CD14-positive monocyte (primary cell): ENCODE results near the gene MTCH1. TPM values are rescaled to one million over a fixed set of nuclear protein-coding genes. Genes with fewer than 3 reads are reported as not detected.

Source experiments
- DNase-seq, 3 donors: peaks; one replicate each; pipeline ENCODE4 v3.0.0-alpha.2; 2011 to 2022
- H2AFZ ChIP-seq: 2 replicates; pipeline ENCODE4 v1.6.0; 2012; ENCODE audit warnings: mild to moderate bottlenecking, low read depth, low read length, inconsistent platforms; ENCODE audit not compliant: insufficient read depth, poor library complexity, severe bottlenecking
- H3K27ac ChIP-seq, 2 donors: 1 replicate in 1 of 2; 2 replicates in 1 of 2; pipeline ENCODE4 v1.5.1; 2012 to 2013; ENCODE audit warnings: low read length in 2 of 2, control low read depth in 1 of 2, inconsistent platforms in 1 of 2, low read depth in 1 of 2, mild to moderate bottlenecking in 1 of 2
- H3K27me3 ChIP-seq, 2 donors: one replicate each; pipeline versions ENCODE4 v1.6.0 to v1.6.1; 2011 to 2013; ENCODE audit warnings: low read length in 2 of 2; ENCODE audit not compliant: control insufficient read depth in 2 of 2, insufficient read depth in 2 of 2
- H3K36me3 ChIP-seq, 2 donors: replicated peaks in 1 of 2; 1 replicate in 1 of 2; 2 replicates in 1 of 2; pipeline versions ENCODE4 v1.5.1 to v1.6.1; 2012 to 2013; ENCODE audit warnings: low read length in 2 of 2, control low read depth in 1 of 2, inconsistent platforms in 1 of 2, mild to moderate bottlenecking in 1 of 2; ENCODE audit not compliant: insufficient read depth in 2 of 2, control insufficient read depth in 1 of 2
- H3K4me1 ChIP-seq, 2 donors: 1 replicate in 1 of 2; 2 replicates in 1 of 2; pipeline versions ENCODE4 v1.5.1 to v1.6.1; 2012 to 2013; ENCODE audit warnings: low read length in 2 of 2, control low read depth in 1 of 2, inconsistent platforms in 1 of 2, mild to moderate bottlenecking in 1 of 2, moderate library complexity in 1 of 2; ENCODE audit not compliant: insufficient read depth in 2 of 2, control insufficient read depth in 1 of 2
- H3K4me2 ChIP-seq: replicated peaks from 2 replicates; pipeline ENCODE3; 2012; ENCODE audit warnings: low read length, moderate library complexity, mild to moderate bottlenecking; ENCODE audit not compliant: poor library complexity, severe bottlenecking; ENCODE audit errors: extremely low read depth
- H3K4me3 ChIP-seq, 3 experiments: fragments of 200-600 bp in 1 of 3; sonication (generic) in 1 of 3; replicated peaks in 1 of 3; 1 replicate in 2 of 3; 2 replicates in 1 of 3; pipeline ENCODE4 v1.5.1; 2011 to 2013; ENCODE audit warnings: low read length in 3 of 3, mild to moderate bottlenecking in 3 of 3, control low read depth in 2 of 3, low read depth in 2 of 3, inconsistent platforms in 1 of 3, moderate library complexity in 1 of 3
- H3K79me2 ChIP-seq: 2 replicates; pipeline ENCODE4 v1.6.0; 2012; ENCODE audit warnings: mild to moderate bottlenecking, control low read depth, inconsistent platforms, low read length, moderate library complexity; ENCODE audit not compliant: insufficient read depth
- H3K9ac ChIP-seq: 2 replicates; pipeline ENCODE4 v1.6.0; 2017; ENCODE audit warnings: low read length, mild to moderate bottlenecking; ENCODE audit not compliant: insufficient read depth, poor library complexity, severe bottlenecking
- H3K9me3 ChIP-seq, 2 donors: replicated peaks in 1 of 2; 1 replicate in 1 of 2; 2 replicates in 1 of 2; pipeline versions ENCODE4 v1.5.1 to v1.6.1; 2012 to 2013; ENCODE audit warnings: low read length in 2 of 2, control low read depth in 1 of 2; ENCODE audit not compliant: control insufficient read depth in 1 of 2, insufficient read depth in 1 of 2
- H4K20me1 ChIP-seq: 2 replicates; pipeline ENCODE4 v1.6.0; 2012; ENCODE audit warnings: mild to moderate bottlenecking, low read length, control low read depth, moderate library complexity; ENCODE audit not compliant: insufficient read depth
- H3K27ac Mint-ChIP-seq, 7 donors: one replicate each; pipeline ENCODE4 v1.8.0; 2020; ENCODE audit warnings: mild to moderate bottlenecking in 7 of 7, mixed read lengths in 7 of 7, moderate library complexity in 6 of 7, inconsistent platforms in 2 of 7
- H3K27me3 Mint-ChIP-seq, 3 donors: one replicate each; pipeline ENCODE4 v1.8.0; 2021 to 2022; ENCODE audit warnings: low read depth in 3 of 3, mild to moderate bottlenecking in 3 of 3, mixed read lengths in 3 of 3, moderate library complexity in 3 of 3, inconsistent platforms in 1 of 3
- H3K36me3 Mint-ChIP-seq, 2 donors: one replicate each; pipeline ENCODE4 v1.8.0; 2020; ENCODE audit warnings: mixed read lengths in 2 of 2, inconsistent platforms in 1 of 2, mild to moderate bottlenecking in 1 of 2
- H3K4me1 Mint-ChIP-seq: one replicate; pipeline ENCODE4 v1.8.0; 2020; ENCODE audit warnings: mild to moderate bottlenecking, mixed read lengths
- H3K4me3 Mint-ChIP-seq, 2 donors: one replicate each; pipeline ENCODE4 v1.8.0; 2020; ENCODE audit warnings: mild to moderate bottlenecking in 2 of 2, mixed read lengths in 2 of 2, moderate library complexity in 1 of 2
- H3K9me3 Mint-ChIP-seq, 7 donors: one replicate each; pipeline ENCODE4 v1.8.0; 2020 to 2022; ENCODE audit warnings: mixed read lengths in 7 of 7, mild to moderate bottlenecking in 6 of 7, moderate library complexity in 6 of 7, inconsistent platforms in 2 of 7
- CTCF ChIP-seq: fragments of 200-600 bp; IDR thresholded peaks from one replicate; pipeline ENCODE4 v1.8.0; 2022; ENCODE audit warnings: antibody characterized with exemption, mild to moderate bottlenecking
- WGBS: methylation state at CpG from one replicate; pipeline ENCODE4 v1.1.5; 2013; ENCODE audit warnings: missing lambda C conversion rate; ENCODE audit not compliant: insufficient coverage; 5-methylcytosine and 5-hydroxymethylcytosine counted together
- intact Hi-C, 2 donors: fragments of 100-400 bp; cut with micrococcal nuclease; formaldehyde crosslinking; loops; one replicate each; pipeline versions ENCODE4 v1.15.0 to v1.15.1; 2023
- polyA plus RNA-seq, 3 donors: library from polyadenylated mRNA; depleted of rRNA in 1 of 3; unstranded in 2 of 3; stranded (reverse) in 1 of 3; fragments of 300-500 nt in 2 of 3; fragments of >200 nt in 1 of 3; fragmentation: Illumina TruSeq in 2 of 3; gene quantifications; 1 replicate in 2 of 3; 2 replicates in 1 of 3; pipeline ENCODE4 v1.2.3, GENCODE V29; 2012 to 2021

The MTCH1 gene
- polyA plus RNA-seq, 3 donors: 111 to 118 (median 111) TPM

GRCh38 chr6:37032239-37032638, 46.2 kb upstream of the MTCH1 start:
- Histone ChIP-seq H3K79me2 (peaks cover 6% of the 10 kb centered on the region), H3K27ac (peak overlapping the region in 1 of 2 donors; percentile 16), H3K4me1 (peaks cover 11 to 25% of the 10 kb centered on the region in 2 donors), H3K27me3 (no peaks in the 10 kb centered on the region), H4K20me1 (peaks cover 47% of the 10 kb centered on the region), H3K9me3 (no peaks in the 10 kb centered on the region), H3K4me3 (no peak overlapping the region), H3K9ac (no peak overlapping the region), H2AFZ (no peak overlapping the region), H3K36me3 (peaks cover 66 to 80% of the 10 kb centered on the region in 2 donors), H3K4me2 (no peak overlapping the region)
- Mint-ChIP-seq H3K9me3 (peaks cover 0 to 6% (median 4%) of the 10 kb centered on the region in 7 donors), H3K27me3 (peaks cover 0 to 4% (median 1%) of the 10 kb centered on the region in 3 donors), H3K36me3 (peaks cover 65 to 89% of the 10 kb centered on the region in 2 donors), H3K4me1 (peaks cover 27% of the 10 kb centered on the region), H3K27ac (peak overlapping the region; percentile 38 to 91 (median 80)), H3K4me3 (no peak overlapping the region)
- intact Hi-C loops: no loop called here
- DNase-seq: no peak
- WGBS: 98% methylated on average over 6 of the region's 7 CpGs
- TF ChIP-seq CTCF: no peak

GRCh38 chr6:37030599-37030998, 44.6 kb upstream of the MTCH1 start:
- DNase-seq: no peak
- Histone ChIP-seq H2AFZ (no peak overlapping the region), H3K4me2 (no peak overlapping the region), H3K79me2 (peaks cover 6% of the 10 kb centered on the region), H3K36me3 (peaks cover 74 to 84% of the 10 kb centered on the region in 2 donors), H3K9ac (no peak overlapping the region), H3K9me3 (no peaks in the 10 kb centered on the region), H3K27me3 (no peaks in the 10 kb centered on the region), H3K4me1 (peaks cover 11 to 25% of the 10 kb centered on the region in 2 donors), H4K20me1 (peaks cover 63% of the 10 kb centered on the region), H3K27ac (peak overlapping the region in 1 of 2 donors; percentile 86), H3K4me3 (no peak overlapping the region)
- no peak overlapping the region for H3K4me3 Mint-ChIP-seq
- WGBS: no CpG with 5 or more reads among the region's 2 CpGs
- intact Hi-C loops: no loop called here
- H3K27me3 Mint-ChIP-seq: peaks cover 0 to 3% (median 1%) of the 10 kb centered on the region in 3 donors
- no peak for TF ChIP-seq CTCF
- H3K27ac Mint-ChIP-seq: peak overlapping the region in 6 of 7 donors; percentile 79 to 96 (median 88)
- H3K9me3 Mint-ChIP-seq: peaks cover 0 to 6% (median 4%) of the 10 kb centered on the region in 7 donors
- H3K36me3 Mint-ChIP-seq: peaks cover 72 to 92% of the 10 kb centered on the region in 2 donors
- H3K4me1 Mint-ChIP-seq: peaks cover 27% of the 10 kb centered on the region
